CD8-positive, alpha-beta memory T cell (primary cell): ENCODE measurements around the gene MAST3. TPM values are rescaled to one million over a fixed set of nuclear protein-coding genes. Genes with fewer than 3 reads are reported as not detected.

Experiments used
- CTCF ChIA-PET: fragments of 350-600 bp; sonication (Branson Sonifier 250); formaldehyde crosslinking; loops from one replicate; lab custom pipeline; 2021; ENCODE audit warnings: antibody characterized with exemption; lab: Charles Lee
- POLR2A ChIA-PET: fragments of 350-600 bp; sonication (Branson Sonifier 250); formaldehyde crosslinking; loops from one replicate; lab custom pipeline; 2021; ENCODE audit warnings: antibody characterized with exemption; lab: Charles Lee
- DNase-seq, 5 donors: peaks; one replicate each; pipeline versions ENCODE4 v3.0.0 to v3.0.0-alpha.2; 2020 to 2022; ENCODE audit warnings: mixed read lengths in 1 of 5
- H3K27ac ChIP-seq: one replicate; pipeline ENCODE4 v1.7.0; 2013; ENCODE audit warnings: low read depth, mild to moderate bottlenecking, low read length, moderate library complexity
- H3K27me3 ChIP-seq: 2 replicates; pipeline ENCODE4 v1.7.0; 2013; ENCODE audit warnings: low read length, mild to moderate bottlenecking; ENCODE audit not compliant: insufficient read depth, poor library complexity, severe bottlenecking
- H3K36me3 ChIP-seq: 2 replicates; pipeline ENCODE4 v1.7.0; 2013; ENCODE audit warnings: mild to moderate bottlenecking, low read length, moderate library complexity; ENCODE audit not compliant: insufficient read depth
- H3K4me1 ChIP-seq: 2 replicates; pipeline ENCODE4 v1.7.0; 2013; ENCODE audit warnings: mild to moderate bottlenecking, low read length, moderate library complexity; ENCODE audit not compliant: insufficient read depth
- H3K4me3 ChIP-seq: 2 replicates; pipeline ENCODE4 v1.7.0; 2013; ENCODE audit warnings: mild to moderate bottlenecking, low read length
- H3K9me3 ChIP-seq: 2 replicates; pipeline ENCODE4 v1.7.0; 2013; ENCODE audit warnings: mild to moderate bottlenecking, low read length
- H3K27ac Mint-ChIP-seq, 8 donors: one replicate each; pipeline ENCODE4 v1.8.0; 2020 to 2021; ENCODE audit warnings: mixed read lengths in 8 of 8, mild to moderate bottlenecking in 6 of 8, inconsistent platforms in 3 of 8, moderate library complexity in 3 of 8
- H3K27me3 Mint-ChIP-seq, 2 donors: one replicate each; pipeline ENCODE4 v1.8.0; 2020 to 2021; ENCODE audit warnings: mixed read lengths in 2 of 2, mild to moderate bottlenecking in 1 of 2, moderate library complexity in 1 of 2
- H3K36me3 Mint-ChIP-seq, 3 donors: one replicate each; pipeline ENCODE4 v1.8.0; 2020 to 2021; ENCODE audit warnings: mixed read lengths in 3 of 3, inconsistent platforms in 1 of 3, mild to moderate bottlenecking in 1 of 3
- H3K4me1 Mint-ChIP-seq, 3 donors: one replicate each; pipeline ENCODE4 v1.8.0; 2020 to 2021; ENCODE audit warnings: mixed read lengths in 3 of 3, inconsistent platforms in 1 of 3, mild to moderate bottlenecking in 1 of 3
- H3K4me3 Mint-ChIP-seq, 7 donors: one replicate each; pipeline ENCODE4 v1.8.0; 2020 to 2021; ENCODE audit warnings: mixed read lengths in 7 of 7, mild to moderate bottlenecking in 6 of 7, moderate library complexity in 4 of 7, inconsistent platforms in 2 of 7
- H3K9me3 Mint-ChIP-seq, 5 donors: one replicate each; pipeline ENCODE4 v1.8.0; 2020 to 2022; ENCODE audit warnings: mixed read lengths in 5 of 5, mild to moderate bottlenecking in 3 of 5, moderate library complexity in 2 of 5, inconsistent platforms in 1 of 5
- polyA plus RNA-seq: library from polyadenylated mRNA; unstranded; fragments of 300-500 nt; fragmentation: Illumina TruSeq; gene quantifications from one replicate; pipeline ENCODE4 v1.2.3, GENCODE V29; 2021
- total RNA-seq, 2 experiments: library from RNA; stranded (reverse); gene quantifications; one replicate each; pipeline ENCODE4 v1.2.3, GENCODE V29; 2021

Gene MAST3
- total and polyA plus RNA-seq, 3 experiments from 2014 or later, result 15.0 to 18.6 (median 15.9) TPM

DNA sequence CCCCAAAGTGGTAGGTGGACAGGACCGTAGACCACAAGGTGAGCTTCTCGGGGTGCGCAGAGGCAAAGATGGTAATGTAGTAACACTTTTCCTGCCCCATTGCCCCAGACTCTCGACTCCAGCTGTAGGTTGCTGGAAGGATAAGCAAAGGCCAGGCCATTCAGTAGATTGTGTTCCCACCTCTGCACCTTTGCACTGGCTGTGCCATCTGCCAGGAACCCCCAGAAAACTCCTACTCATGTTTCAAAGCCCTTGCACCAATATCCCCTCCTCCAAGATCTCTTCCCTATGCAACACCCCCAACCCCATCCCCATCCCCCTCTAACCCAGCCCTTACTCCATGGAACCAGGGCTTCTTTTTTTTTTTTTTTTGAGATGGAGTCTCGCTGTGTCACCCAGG, 29.2 kb upstream of the MAST3 start:
- peaks cover 17% of the 10 kb centered on the region for H3K36me3 ChIP-seq
- peak overlapping the region in 1 of 8 donors; percentile 81 for H3K27ac Mint-ChIP-seq
- peaks cover 6 to 61% (median 7%) of the 10 kb centered on the region in 3 donors for H3K36me3 Mint-ChIP-seq

DNA sequence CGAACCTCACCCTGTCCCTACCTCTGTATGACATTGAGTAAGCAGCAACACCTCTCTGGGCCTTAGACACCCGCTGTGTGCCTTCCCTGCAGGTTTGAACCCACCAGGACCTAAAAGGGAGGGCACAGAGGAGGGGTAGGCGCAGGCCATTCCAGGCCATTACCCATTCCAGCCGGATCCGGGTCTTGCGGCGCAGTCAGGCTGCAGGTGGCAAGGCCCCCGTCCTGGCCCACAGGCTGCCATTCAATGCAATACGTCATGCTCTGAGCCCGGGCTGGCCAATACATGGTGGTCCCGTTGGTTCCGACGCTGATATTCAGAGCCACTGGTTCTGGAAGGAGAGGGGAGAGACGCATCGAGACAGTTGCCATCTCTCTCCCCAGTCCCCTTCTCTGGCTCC, 28.2 kb upstream of the MAST3 start:
- POLR2A ChIA-PET, result interaction anchor here (0.6 kb wide), 1 partner anchor 20 kb away, joined by 3 read pairs; no protein-coding TSS in a partner anchor
- H3K4me3 ChIP-seq, result no peak overlapping the region
- Mint-ChIP-seq H3K4me3 (no peak overlapping the region), H3K4me1 (peaks cover 13 to 15% (median 15%) of the 10 kb centered on the region in 3 donors), H3K27me3 (no peaks in the 10 kb centered on the region), H3K27ac (no peak overlapping the region), H3K36me3 (peaks cover 6 to 67% (median 7%) of the 10 kb centered on the region in 3 donors), H3K9me3 (no peaks in the 10 kb centered on the region)
- peaks cover 27% of the 10 kb centered on the region for H3K36me3 ChIP-seq
- CTCF ChIA-PET, result interaction anchor here (2.2 kb wide), 1 partner anchor 8 kb away, joined by 6 read pairs; no protein-coding TSS in a partner anchor
- peaks cover 14% of the 10 kb centered on the region for H3K4me1 ChIP-seq
- DNase-seq, result no peak
- H3K9me3 ChIP-seq, result no peaks in the 10 kb centered on the region
- H3K27me3 ChIP-seq, result no peaks in the 10 kb centered on the region
- no peak overlapping the region for H3K27ac ChIP-seq

More for the DNA sequence above, 29.2 kb upstream of the MAST3 start:
- no peak overlapping the region for H3K27ac ChIP-seq
- POLR2A ChIA-PET, result no interaction called here
- H3K4me3 Mint-ChIP-seq, result no peak overlapping the region
- no peak overlapping the region for H3K4me3 ChIP-seq
- DNase-seq, result no peak
- no peaks in the 10 kb centered on the region for H3K27me3 ChIP-seq
- CTCF ChIA-PET, result no interaction called here
- H3K4me1 ChIP-seq, result peaks cover 6% of the 10 kb centered on the region
- no peaks in the 10 kb centered on the region for H3K27me3 Mint-ChIP-seq
- peaks cover 4 to 5% (median 5%) of the 10 kb centered on the region in 3 donors for H3K4me1 Mint-ChIP-seq
- no peaks in the 10 kb centered on the region for H3K9me3 ChIP-seq
- H3K9me3 Mint-ChIP-seq, result no peaks in the 10 kb centered on the region

DNA sequence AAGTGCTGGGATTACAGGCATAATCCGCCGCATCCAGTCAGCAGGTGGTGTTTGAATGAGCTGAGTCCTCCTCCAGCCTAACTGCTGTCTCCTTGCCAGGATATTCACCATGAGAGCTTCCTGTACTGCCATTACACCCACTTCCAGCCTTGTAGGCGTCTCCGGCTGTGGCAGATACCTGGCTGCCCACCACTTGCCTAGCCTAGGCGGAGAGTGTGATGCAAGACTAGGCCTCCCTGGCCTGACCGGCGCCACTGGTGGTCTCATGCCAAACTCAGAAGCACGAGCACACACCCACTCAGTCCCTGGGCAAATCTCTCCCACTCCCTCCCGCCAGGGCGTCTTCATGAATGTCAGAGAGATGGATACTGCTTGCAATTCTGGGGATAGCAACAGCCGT, 27.4 kb upstream of the MAST3 start:
- H3K4me1 Mint-ChIP-seq, result peaks cover 13 to 15% (median 15%) of the 10 kb centered on the region in 3 donors

DNA sequence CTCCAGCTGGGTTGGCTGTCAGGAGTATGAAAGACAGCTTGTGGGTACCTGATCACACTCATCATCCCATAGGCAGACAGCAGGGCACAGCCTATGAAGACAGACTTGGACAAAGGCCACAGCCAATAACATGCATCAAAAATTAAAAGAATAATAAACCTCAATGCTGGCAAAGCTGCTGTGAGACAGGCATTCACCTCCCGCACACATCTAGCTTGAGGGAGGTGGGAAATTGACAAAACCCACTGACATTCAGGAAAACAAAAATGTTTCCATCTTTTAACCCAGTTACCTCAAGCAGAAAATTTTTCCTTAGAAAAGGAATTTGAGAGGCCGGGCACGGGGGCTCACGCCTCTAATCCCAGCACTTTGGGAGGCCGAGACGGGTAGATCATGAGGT, 25.2 kb upstream of the MAST3 start:
- Histone ChIP-seq H3K27ac (no peak overlapping the region), H3K9me3 (no peaks in the 10 kb centered on the region), H3K27me3 (no peaks in the 10 kb centered on the region), H3K36me3 (peaks cover 35% of the 10 kb centered on the region), H3K4me1 (peaks cover 14% of the 10 kb centered on the region), H3K4me3 (no peak overlapping the region)
- ChIA-PET CTCF (interaction anchor here (1.1 kb wide), 1 partner anchor 96 kb away, joined by 3 read pairs; no protein-coding TSS in a partner anchor), POLR2A (interaction anchor here (1.4 to 2.2 kb wide), 2 partner anchors 14 to 19 kb away, joined by 3 to 6 read pairs; partner anchors contain the start of gene IL12RB1)
- no peaks in the 10 kb centered on the region for H3K9me3 Mint-ChIP-seq
- H3K27ac Mint-ChIP-seq, result peak overlapping the region in 1 of 8 donors; percentile 29
- peaks cover 14 to 15% (median 15%) of the 10 kb centered on the region in 3 donors for H3K4me1 Mint-ChIP-seq
- peaks cover 0 to 70% (median 6%) of the 10 kb centered on the region in 3 donors for H3K36me3 Mint-ChIP-seq
- no peak for DNase-seq
- no peaks in the 10 kb centered on the region for H3K27me3 Mint-ChIP-seq
- no peak overlapping the region for H3K4me3 Mint-ChIP-seq

More for the DNA sequence above, 27.4 kb upstream of the MAST3 start:
- ChIA-PET POLR2A (interaction anchor here (0.6 kb wide), 1 partner anchor 19 kb away, joined by 3 read pairs; no protein-coding TSS in a partner anchor), CTCF (interaction anchor here (1.3 to 2.2 kb wide), 2 partner anchors 9 to 104 kb away, joined by 3 to 6 read pairs; no protein-coding TSS in a partner anchor)
- no peaks in the 10 kb centered on the region for H3K27me3 Mint-ChIP-seq
- H3K9me3 Mint-ChIP-seq, result no peaks in the 10 kb centered on the region
- no peak for DNase-seq
- no peak overlapping the region for H3K4me3 ChIP-seq
- no peak overlapping the region for H3K4me3 Mint-ChIP-seq
- H3K4me1 ChIP-seq, result peaks cover 14% of the 10 kb centered on the region
- H3K36me3 ChIP-seq, result peaks cover 27% of the 10 kb centered on the region
- H3K27me3 ChIP-seq, result no peaks in the 10 kb centered on the region
- no peak overlapping the region for H3K27ac ChIP-seq
- peak overlapping the region in 1 of 8 donors; percentile 68 for H3K27ac Mint-ChIP-seq
- H3K36me3 Mint-ChIP-seq, result peaks cover under 1 to 65% (median 6%) of the 10 kb centered on the region in 3 donors
- H3K9me3 ChIP-seq, result no peaks in the 10 kb centered on the region

DNA sequence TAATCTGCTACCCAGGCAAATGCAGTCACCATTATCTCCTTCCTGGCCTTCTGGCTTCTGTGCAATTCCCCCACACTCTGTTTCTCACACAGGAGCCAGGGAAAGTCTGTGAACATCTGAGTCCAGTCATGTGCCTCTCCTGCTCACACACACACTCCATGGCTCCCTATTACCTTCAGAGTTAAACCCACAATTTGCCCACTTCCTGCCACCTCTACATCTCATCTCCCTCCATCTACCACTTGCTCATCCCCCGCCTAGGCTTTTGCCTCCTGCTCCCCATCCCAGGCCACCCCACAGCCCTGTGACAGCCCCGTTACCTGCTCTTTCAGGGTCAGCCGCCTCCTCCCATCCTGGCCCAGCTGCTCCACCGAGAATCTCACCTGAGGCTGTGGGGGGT, 24.4 kb upstream of the MAST3 start:
- H3K4me1 Mint-ChIP-seq, result peaks cover 14 to 15% (median 15%) of the 10 kb centered on the region in 3 donors
- ChIA-PET CTCF (no interaction called here), POLR2A (no interaction called here)
- no peaks in the 10 kb centered on the region for H3K27me3 ChIP-seq
- no peaks in the 10 kb centered on the region for H3K27me3 Mint-ChIP-seq
- H3K4me3 Mint-ChIP-seq, result peak overlapping the region in 1 of 7 donors; percentile 55
- H3K4me1 ChIP-seq, result peaks cover 14% of the 10 kb centered on the region
- no peak overlapping the region for H3K27ac ChIP-seq
- no peak overlapping the region for H3K4me3 ChIP-seq
- H3K36me3 ChIP-seq, result peaks cover 42% of the 10 kb centered on the region
- H3K9me3 Mint-ChIP-seq, result no peaks in the 10 kb centered on the region
- H3K27ac Mint-ChIP-seq, result peak overlapping the region; percentile 35 to 91 (median 78)
- peaks cover 0 to 75% (median 6%) of the 10 kb centered on the region in 3 donors for H3K36me3 Mint-ChIP-seq
- H3K9me3 ChIP-seq, result no peaks in the 10 kb centered on the region
- DNase-seq, result no peak

DNA sequence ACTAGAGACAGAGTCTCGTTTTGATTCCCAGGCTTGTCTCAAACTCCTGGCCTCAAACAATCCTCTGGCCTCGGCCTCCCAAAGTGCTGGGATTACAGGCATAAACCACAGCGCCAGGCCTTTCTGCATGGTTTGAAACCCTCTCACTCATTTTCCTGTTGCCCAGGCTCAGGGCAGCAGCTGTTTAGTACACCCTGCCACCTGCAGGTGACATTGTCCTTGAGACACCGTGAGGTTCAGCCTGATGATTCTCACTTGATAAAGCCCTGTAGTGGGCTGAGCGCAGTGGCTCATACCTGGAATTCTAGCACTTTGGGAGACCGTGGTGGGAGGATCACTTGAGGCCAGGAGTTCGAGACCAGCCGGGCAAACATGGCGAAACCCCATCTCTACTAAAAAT, 23.4 kb upstream of the MAST3 start:
- no peaks in the 10 kb centered on the region for H3K27me3 ChIP-seq
- Mint-ChIP-seq H3K27ac (peak overlapping the region in 3 of 8 donors; percentile 23 to 68 (median 62)), H3K9me3 (no peaks in the 10 kb centered on the region), H3K4me1 (peaks cover 14 to 15% (median 15%) of the 10 kb centered on the region in 3 donors), H3K27me3 (no peaks in the 10 kb centered on the region), H3K36me3 (peaks cover 0 to 73% (median 5%) of the 10 kb centered on the region in 3 donors), H3K4me3 (no peak overlapping the region)
- no peak overlapping the region for H3K27ac ChIP-seq
- peaks cover 39% of the 10 kb centered on the region for H3K36me3 ChIP-seq
- CTCF ChIA-PET, result interaction anchor here (1.5 kb wide), 1 partner anchor 17 kb away, joined by 3 read pairs; no protein-coding TSS in a partner anchor
- no peak overlapping the region for H3K4me3 ChIP-seq
- peaks cover 14% of the 10 kb centered on the region for H3K4me1 ChIP-seq
- POLR2A ChIA-PET, result no interaction called here
- H3K9me3 ChIP-seq, result no peaks in the 10 kb centered on the region
- DNase-seq, result no peak

DNA sequence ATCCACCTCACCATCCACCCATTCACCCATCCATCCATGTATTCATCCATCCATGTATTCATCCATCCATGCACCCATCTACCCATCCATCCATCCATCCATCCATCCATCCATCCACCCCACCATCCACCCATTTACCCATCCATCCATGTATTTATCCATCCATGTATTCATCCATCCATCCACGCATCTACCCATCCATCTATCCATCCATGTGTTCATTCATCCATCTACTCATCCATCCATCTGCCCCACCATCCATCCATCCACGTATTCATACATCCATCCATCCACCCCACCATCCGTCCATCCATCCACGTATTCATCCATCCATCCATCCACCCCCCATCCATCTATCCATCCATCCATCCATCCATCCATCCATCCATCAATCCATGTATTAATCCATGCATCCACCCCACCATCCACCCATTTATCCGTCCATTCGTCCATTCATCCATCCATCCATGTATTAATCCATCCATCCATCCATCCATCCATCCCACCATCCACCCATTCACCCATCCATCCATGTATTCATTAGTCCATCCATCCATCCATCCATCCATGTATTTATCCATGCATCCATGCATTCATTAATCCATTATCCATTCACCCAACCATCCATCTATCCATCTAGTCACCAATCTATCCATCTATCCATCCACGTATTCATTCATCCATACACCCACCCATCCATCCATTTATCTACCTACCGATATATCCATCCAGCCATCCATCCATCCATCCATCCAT, 13.5 kb upstream of the MAST3 start:
- Histone ChIP-seq H3K27me3 (no peaks in the 10 kb centered on the region), H3K4me1 (peaks cover 43% of the 10 kb centered on the region), H3K27ac (no peak overlapping the region), H3K36me3 (peaks cover 14% of the 10 kb centered on the region), H3K4me3 (no peak overlapping the region), H3K9me3 (no peaks in the 10 kb centered on the region)
- Mint-ChIP-seq H3K9me3 (no peaks in the 10 kb centered on the region), H3K27me3 (peaks cover 0 to 1% of the 10 kb centered on the region in 2 donors), H3K36me3 (peaks cover 0 to 49% (median 13%) of the 10 kb centered on the region in 3 donors), H3K27ac (peak overlapping the region in 7 of 8 donors; percentile 8 to 89 (median 62)), H3K4me1 (peaks cover 44 to 50% (median 50%) of the 10 kb centered on the region in 3 donors), H3K4me3 (peak overlapping the region in 6 of 7 donors; percentile 8 to 78 (median 66))
- no peak for DNase-seq
- CTCF ChIA-PET, result no interaction called here
- POLR2A ChIA-PET, result no interaction called here
